Rectal smooth muscle tissue (tissue), 1 donor: ENCODE measurements around the gene PMS1.

Experiments used
- H3K27ac ChIP-seq: one replicate; pipeline ENCODE4 v1.7.0; 2013; ENCODE audit warnings: low read depth, low read length, inconsistent platforms
- H3K27me3 ChIP-seq: one replicate; pipeline ENCODE4 v1.7.0; 2013; ENCODE audit warnings: low read length; ENCODE audit not compliant: control insufficient read depth, insufficient read depth
- H3K36me3 ChIP-seq: one replicate; pipeline ENCODE4 v1.7.0; 2013; ENCODE audit warnings: low read length; ENCODE audit not compliant: control insufficient read depth, insufficient read depth
- H3K4me1 ChIP-seq: one replicate; pipeline ENCODE4 v1.7.0; 2013; ENCODE audit warnings: low read length; ENCODE audit not compliant: control insufficient read depth, insufficient read depth
- H3K4me3 ChIP-seq: one replicate; pipeline ENCODE4 v1.7.0; 2013; ENCODE audit warnings: low read length
- H3K9ac ChIP-seq: one replicate; pipeline ENCODE4 v1.7.0; 2013; ENCODE audit warnings: low read length

Gene PMS1

DNA sequence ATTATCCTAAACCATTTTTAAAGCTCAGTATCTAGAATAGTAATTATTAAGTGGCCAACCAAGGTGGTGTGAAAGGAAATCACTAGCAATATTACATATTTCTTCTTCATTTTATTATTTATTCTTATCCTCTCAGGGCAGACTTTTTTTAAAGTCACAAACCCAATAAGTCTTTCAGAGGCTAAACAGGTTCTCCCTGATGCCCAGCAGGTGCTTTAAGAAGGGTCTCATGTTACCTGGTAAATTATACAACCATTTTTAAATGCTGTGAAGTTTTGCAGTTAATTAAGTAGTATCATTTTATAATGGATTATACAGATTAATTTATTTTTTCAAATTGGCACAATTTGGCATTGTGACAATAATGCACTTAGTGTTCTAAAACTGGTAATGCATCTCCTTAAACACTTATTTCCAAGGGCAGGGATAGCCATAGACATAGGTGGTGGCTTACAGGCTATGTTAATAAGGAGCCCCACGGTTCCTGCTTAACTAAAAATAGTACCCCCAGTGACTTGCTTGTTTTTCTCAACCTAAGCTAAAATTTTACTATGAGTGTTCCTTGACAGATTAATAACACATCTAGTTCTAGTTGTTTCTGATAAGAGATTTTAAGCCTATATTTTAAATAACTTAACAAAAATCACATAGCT lies 67.0 kb downstream of the PMS1 start:
- Histone ChIP-seq H3K27ac (no peak overlapping the region), H3K4me3 (no peak overlapping the region), H3K9ac (no peak overlapping the region), H3K27me3 (no peaks in the 10 kb centered on the region), H3K4me1 (no peaks in the 10 kb centered on the region), H3K36me3 (no peaks in the 10 kb centered on the region)

DNA sequence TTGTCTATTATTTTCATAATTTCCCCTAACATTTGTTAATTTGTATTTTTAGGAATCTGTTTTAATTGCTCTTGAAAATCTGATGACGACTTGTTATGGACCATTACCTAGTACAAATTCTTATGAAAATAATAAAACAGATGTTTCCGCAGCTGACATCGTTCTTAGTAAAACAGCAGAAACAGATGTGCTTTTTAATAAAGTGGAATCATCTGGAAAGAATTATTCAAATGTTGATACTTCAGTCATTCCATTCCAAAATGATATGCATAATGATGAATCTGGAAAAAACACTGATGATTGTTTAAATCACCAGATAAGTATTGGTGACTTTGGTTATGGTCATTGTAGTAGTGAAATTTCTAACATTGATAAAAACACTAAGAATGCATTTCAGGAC lies 69.9 kb downstream of the PMS1 start:
- Histone ChIP-seq H3K27ac (no peak overlapping the region), H3K27me3 (no peaks in the 10 kb centered on the region), H3K4me1 (no peaks in the 10 kb centered on the region), H3K9ac (no peak overlapping the region), H3K4me3 (no peak overlapping the region), H3K36me3 (no peaks in the 10 kb centered on the region)

DNA sequence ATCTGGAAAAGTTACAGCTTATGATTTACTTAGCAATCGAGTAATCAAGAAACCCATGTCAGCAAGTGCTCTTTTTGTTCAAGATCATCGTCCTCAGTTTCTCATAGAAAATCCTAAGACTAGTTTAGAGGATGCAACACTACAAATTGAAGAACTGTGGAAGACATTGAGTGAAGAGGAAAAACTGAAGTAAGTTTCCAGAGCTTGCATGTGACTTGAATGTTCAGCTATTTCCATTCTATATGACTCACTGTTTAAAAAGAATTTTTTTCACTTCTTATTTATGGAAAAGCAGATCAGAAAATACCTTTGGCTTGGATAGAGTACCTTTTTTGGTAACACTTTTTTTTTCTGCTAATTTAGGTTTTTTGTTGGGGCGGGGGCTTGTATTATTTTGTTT lies 70.7 kb downstream of the PMS1 start:
- no peak overlapping the region for H3K4me3 ChIP-seq

DNA sequence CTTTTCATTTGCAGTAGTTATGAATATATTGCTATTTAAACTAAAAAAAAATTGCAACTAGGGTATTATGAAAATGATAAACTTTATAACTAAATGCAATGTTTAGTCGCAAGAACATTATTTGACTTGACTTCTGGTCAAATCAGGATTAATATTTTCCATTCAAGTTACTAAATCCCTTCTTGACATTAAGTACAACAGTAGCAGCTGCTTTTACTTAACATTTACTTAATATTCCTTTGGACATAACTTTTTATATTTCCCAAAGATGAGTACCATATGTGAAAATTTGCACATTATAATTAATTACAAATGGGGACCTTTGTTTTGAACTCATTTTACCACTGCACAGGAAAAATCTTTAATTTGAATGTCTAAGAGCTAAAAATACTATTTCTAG lies 74.0 kb downstream of the PMS1 start:
- no peak overlapping the region for H3K27ac ChIP-seq
- H3K4me3 ChIP-seq: no peak overlapping the region
- H3K36me3 ChIP-seq: no peaks in the 10 kb centered on the region

More for the DNA sequence above, 70.7 kb downstream of the PMS1 start:
- Histone ChIP-seq H3K36me3 (no peaks in the 10 kb centered on the region), H3K27ac (no peak overlapping the region), H3K27me3 (no peaks in the 10 kb centered on the region), H3K4me1 (no peaks in the 10 kb centered on the region), H3K9ac (no peak overlapping the region)

DNA sequence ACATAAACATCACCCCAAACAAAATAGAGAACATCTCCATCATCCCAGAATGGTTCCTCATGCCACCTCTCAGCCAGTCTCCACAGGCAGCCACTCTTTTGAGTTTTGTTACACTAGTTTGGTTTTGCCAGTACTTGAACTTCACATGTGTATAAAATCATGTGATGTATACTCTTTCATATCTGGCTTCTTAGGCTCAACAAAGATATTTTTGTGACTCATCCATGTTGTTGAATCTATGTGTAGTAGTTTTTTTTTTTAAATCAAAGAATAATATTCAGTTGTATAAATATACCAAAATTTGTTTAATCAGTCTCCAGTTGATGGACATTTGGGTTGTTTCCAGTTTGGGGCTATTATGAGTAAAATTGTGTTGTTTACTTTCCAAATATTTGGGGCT lies 75.9 kb downstream of the PMS1 start:
- H3K9ac ChIP-seq: no peak overlapping the region
- H3K4me1 ChIP-seq: no peaks in the 10 kb centered on the region

More for the DNA sequence above, 74.0 kb downstream of the PMS1 start:
- no peaks in the 10 kb centered on the region for H3K4me1 ChIP-seq
- no peak overlapping the region for H3K9ac ChIP-seq
- H3K27me3 ChIP-seq: no peaks in the 10 kb centered on the region

DNA sequence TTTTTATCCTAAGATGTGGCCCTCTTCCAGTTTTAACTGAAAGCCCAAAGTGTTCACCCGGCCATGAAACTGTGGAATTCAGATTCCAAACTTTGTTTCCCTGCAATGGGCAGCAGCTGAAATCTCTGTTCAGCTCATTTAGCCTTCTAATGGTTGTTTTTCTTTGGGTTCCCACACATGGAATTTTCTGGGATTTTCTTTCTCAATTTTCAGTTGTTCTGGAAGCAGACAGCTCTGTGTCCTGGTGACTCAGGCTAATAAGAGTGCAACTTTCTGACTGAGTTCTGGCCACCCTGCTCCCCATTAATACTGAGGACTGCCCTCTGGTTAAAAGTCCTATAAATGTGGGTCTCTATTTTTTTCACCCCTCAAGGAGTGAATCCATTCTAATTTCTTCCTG lies 78.5 kb downstream of the PMS1 start:
- Histone ChIP-seq H3K27ac (no peak overlapping the region), H3K36me3 (no peaks in the 10 kb centered on the region), H3K27me3 (no peaks in the 10 kb centered on the region), H3K4me1 (no peaks in the 10 kb centered on the region), H3K4me3 (no peak overlapping the region), H3K9ac (no peak overlapping the region)

More for the DNA sequence above, 75.9 kb downstream of the PMS1 start:
- H3K36me3 ChIP-seq: no peaks in the 10 kb centered on the region
- H3K27me3 ChIP-seq: no peaks in the 10 kb centered on the region
- no peak overlapping the region for H3K4me3 ChIP-seq
- no peak overlapping the region for H3K27ac ChIP-seq

DNA sequence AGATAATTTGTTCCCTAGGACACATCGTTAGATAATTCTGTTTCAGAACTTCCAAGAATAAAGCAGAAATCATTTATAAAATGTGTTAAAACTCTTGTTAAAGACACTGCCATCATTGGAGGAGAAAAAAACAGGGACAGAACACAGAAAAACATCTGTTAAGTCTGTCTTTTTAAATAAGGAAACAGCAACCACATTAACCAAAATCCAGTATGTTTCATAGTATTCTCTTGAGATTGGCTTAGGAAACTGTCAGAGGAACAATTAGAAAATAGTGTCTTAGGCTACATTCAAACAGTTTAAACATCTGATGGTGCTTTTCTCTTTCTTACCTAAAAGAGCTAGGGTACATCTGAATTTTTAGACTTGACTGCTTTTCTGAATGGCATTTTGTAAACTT lies 81.6 kb downstream of the PMS1 start:
- H3K4me3 ChIP-seq: no peak overlapping the region
- H3K36me3 ChIP-seq: no peaks in the 10 kb centered on the region
- H3K4me1 ChIP-seq: no peaks in the 10 kb centered on the region
- no peak overlapping the region for H3K9ac ChIP-seq
- H3K27me3 ChIP-seq: no peaks in the 10 kb centered on the region
- H3K27ac ChIP-seq: no peak overlapping the region

DNA sequence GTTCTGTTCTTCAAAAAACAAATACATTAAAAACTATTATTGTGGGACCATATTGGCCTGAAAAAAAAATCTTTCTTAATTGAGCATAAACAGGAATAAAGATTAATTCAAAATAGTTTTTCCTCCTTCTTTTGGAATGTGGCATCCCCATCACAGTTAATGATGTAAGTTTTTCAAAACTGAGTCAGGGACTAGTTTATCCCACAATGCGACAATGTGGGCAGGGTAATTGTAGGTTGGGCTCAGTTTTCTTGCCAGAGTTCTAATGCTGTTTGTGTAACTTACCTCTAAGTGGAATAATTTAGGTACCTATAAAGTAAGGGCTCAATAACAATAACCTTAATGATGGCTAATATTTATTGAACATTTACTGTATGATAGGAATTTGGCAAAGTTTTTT lies 82.0 kb downstream of the PMS1 start:
- H3K4me1 ChIP-seq: no peaks in the 10 kb centered on the region
- H3K9ac ChIP-seq: no peak overlapping the region
- no peaks in the 10 kb centered on the region for H3K36me3 ChIP-seq
- no peaks in the 10 kb centered on the region for H3K27me3 ChIP-seq
- H3K4me3 ChIP-seq: no peak overlapping the region
- H3K27ac ChIP-seq: no peak overlapping the region

DNA sequence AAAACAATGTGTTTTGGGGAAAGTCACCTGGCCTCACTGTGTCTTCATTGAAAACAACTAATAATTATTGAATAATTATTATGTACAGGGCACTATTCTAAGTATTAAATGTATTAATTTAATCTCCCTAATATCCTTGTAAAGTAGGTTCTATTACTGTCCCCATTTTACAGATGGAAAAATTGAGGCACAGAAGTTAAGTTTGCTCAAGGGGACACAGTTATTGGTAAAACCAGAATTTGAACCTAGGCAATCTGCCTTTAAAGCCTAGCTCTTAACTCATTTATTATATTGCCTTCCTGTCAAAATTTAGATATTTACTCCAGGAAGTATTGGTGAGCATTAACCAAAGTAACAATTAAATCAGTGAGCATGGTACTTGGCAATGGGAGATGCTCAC lies 84.6 kb downstream of the PMS1 start:
- Histone ChIP-seq H3K9ac (no peak overlapping the region), H3K4me1 (no peaks in the 10 kb centered on the region), H3K4me3 (no peak overlapping the region), H3K36me3 (no peaks in the 10 kb centered on the region), H3K27ac (no peak overlapping the region), H3K27me3 (no peaks in the 10 kb centered on the region)

DNA sequence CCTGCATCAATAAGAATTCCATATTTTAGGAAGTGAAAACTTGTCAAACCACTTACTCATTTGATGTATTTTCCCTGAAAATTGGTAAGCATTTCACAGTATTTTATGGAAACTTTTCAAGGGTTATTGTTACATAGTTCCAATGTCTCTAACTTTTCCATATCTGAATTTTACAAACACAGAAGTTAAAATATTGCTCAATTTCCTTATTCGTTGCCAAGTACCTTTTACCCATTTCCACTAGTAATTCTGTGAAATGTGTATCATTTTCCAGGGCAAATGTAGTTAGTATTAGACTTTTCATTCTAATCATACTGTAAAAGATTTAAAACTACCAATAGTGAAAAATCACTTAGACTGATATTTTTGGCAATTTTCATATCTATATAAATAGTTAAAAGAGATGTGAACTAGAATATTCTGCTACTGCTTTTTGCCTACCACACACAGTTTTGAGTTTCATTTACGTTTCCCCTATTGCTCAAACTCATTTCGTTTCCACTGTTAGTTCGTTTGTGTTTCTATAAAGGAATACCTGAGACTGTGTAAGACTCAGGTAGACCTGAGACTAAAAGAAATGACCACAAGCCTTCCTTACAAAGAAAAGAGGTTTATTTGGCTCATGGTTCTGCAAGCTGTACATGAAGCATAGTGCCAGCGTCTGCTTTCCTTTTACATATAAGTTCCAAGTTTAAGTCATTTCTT lies 86.3 kb downstream of the PMS1 start:
- Histone ChIP-seq H3K4me3 (no peak overlapping the region), H3K9ac (no peak overlapping the region)

DNA sequence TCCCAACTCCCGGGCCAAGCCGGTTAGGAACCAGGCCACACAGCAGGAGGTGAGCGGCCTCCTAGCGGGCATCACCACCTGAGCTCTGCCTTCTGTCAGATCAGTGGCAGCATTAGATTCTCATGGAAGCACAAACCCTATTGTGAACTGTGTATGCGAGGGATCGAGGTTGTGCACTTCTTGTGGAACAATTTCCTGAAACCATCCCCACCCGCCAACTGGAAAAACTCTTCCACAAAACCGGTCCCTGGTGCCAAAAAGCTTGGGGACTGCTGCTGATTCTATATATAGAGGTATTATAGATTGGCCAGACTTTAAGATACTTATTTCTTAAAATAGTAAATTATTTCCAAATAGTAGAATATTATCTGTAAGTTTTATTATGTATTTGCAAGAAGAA lies 89.4 kb downstream of the PMS1 start:
- Histone ChIP-seq H3K36me3 (no peaks in the 10 kb centered on the region), H3K4me3 (no peak overlapping the region), H3K27ac (no peak overlapping the region)

More for the DNA sequence above, 86.3 kb downstream of the PMS1 start:
- H3K27ac ChIP-seq: no peak overlapping the region
- H3K36me3 ChIP-seq: no peaks in the 10 kb centered on the region
- H3K27me3 ChIP-seq: no peaks in the 10 kb centered on the region
- no peaks in the 10 kb centered on the region for H3K4me1 ChIP-seq

DNA sequence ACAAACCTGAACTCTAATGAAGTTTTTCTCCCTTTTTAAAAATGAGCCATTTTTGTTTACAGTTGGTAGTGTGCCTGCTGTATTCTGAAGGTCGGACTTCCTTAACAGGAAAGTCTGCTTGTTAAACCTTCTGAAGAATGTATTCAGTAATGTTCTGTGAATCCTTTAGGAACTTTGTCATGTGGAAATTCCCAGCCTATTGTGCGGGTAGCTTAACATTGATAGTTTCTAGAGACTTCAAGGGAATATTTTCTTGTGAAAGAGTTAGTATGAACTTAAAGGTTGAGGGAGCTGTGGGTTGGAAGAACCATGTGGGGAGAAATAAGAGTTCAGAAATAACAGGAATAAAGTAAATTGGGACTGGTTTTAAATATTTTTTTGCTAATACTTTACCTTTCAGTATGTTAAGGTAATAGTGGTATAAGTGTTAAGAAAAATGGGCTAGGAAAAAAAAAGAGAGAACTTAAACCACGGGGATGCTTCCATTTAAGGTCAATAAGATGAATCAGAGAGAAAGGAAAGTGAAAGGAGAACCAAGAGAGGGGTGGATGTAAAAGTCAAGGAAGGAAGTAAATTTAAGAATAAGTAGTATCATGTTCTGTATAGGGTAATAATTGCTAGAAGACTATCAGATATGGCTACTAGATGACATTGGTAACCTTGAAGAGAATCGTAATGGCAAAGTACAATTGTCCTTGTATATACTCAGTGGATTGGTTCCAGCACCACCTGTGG lies 90.5 kb downstream of the PMS1 start:
- Histone ChIP-seq H3K27me3 (no peaks in the 10 kb centered on the region), H3K4me1 (no peaks in the 10 kb centered on the region), H3K27ac (no peak overlapping the region), H3K9ac (no peak overlapping the region), H3K36me3 (no peaks in the 10 kb centered on the region), H3K4me3 (no peak overlapping the region)

More for the DNA sequence above, 89.4 kb downstream of the PMS1 start:
- Histone ChIP-seq H3K4me1 (no peaks in the 10 kb centered on the region), H3K9ac (no peak overlapping the region), H3K27me3 (no peaks in the 10 kb centered on the region)
